Keratinocyte (primary cell): ENCODE measurements around the gene IMPDH1. TPM values are rescaled to one million over a fixed set of nuclear protein-coding genes. Genes with fewer than 3 reads are reported as not detected.

Source experiments
- DNase-seq: peaks from one replicate; pipeline ENCODE4 v3.0.0-alpha.2; 2011; ENCODE audit warnings: low read depth, missing footprints, low spot score
- FAIRE-seq: peaks from 2 replicates; lab custom pipeline; 2011; peaks lifted over from hg19 to GRCh38; lab: Jason Lieb, UNC
- H2AFZ ChIP-seq: 2 replicates; pipeline ENCODE4 v1.6.0; 2012; ENCODE audit warnings: low read length, control low read depth, inconsistent platforms; ENCODE audit not compliant: control insufficient read depth
- H3K27ac ChIP-seq: 2 replicates; pipeline ENCODE4 v1.5.1; 2011; ENCODE audit warnings: low read length; ENCODE audit not compliant: control insufficient read depth, insufficient read depth
- H3K27me3 ChIP-seq: 3 replicates; pipeline ENCODE4 v1.6.0; 2011; ENCODE audit warnings: low read length; ENCODE audit not compliant: control insufficient read depth, insufficient read depth; ENCODE audit errors: extremely low read depth
- H3K36me3 ChIP-seq, 2 experiments: 2 replicates in 1 of 2; 3 replicates in 1 of 2; pipeline ENCODE4 v1.5.1; 2011; ENCODE audit warnings: low read length in 2 of 2, mild to moderate bottlenecking in 1 of 2; ENCODE audit not compliant: control insufficient read depth in 2 of 2, insufficient read depth in 2 of 2; ENCODE audit errors: extremely low read depth in 1 of 2
- H3K4me1 ChIP-seq: 3 replicates; pipeline ENCODE4 v1.5.1; 2011; ENCODE audit warnings: low read length; ENCODE audit not compliant: control insufficient read depth, insufficient read depth; ENCODE audit errors: extremely low read depth
- H3K4me2 ChIP-seq: 3 replicates; pipeline ENCODE4 v1.6.0; 2011; ENCODE audit warnings: low read depth, low read length; ENCODE audit not compliant: control insufficient read depth, insufficient read depth; ENCODE audit errors: extremely low read depth
- H3K4me3 ChIP-seq, 3 experiments: fragments of 200-600 bp in 1 of 3; sonication (generic) in 1 of 3; 2 replicates in 2 of 3; 3 replicates in 1 of 3; pipeline ENCODE4 v1.5.1; 2011 to 2016; ENCODE audit warnings: low read length in 3 of 3, mild to moderate bottlenecking in 3 of 3, control low read depth in 2 of 3, inconsistent platforms in 1 of 3, low read depth in 1 of 3, mixed read lengths in 1 of 3, mixed run types in 1 of 3, moderate library complexity in 1 of 3; ENCODE audit not compliant: control insufficient read depth in 2 of 3, insufficient read depth in 2 of 3; ENCODE audit errors: extremely low read depth in 1 of 3
- H3K79me2 ChIP-seq: 2 replicates; pipeline ENCODE4 v1.6.0; 2012; ENCODE audit warnings: low read length; ENCODE audit not compliant: control insufficient read depth, insufficient read depth
- H3K9ac ChIP-seq: 3 replicates; pipeline ENCODE4 v1.6.0; 2011; ENCODE audit warnings: low read length; ENCODE audit not compliant: control insufficient read depth, insufficient read depth; ENCODE audit errors: extremely low read depth
- H3K9me1 ChIP-seq: 3 replicates; pipeline ENCODE4 v1.6.0; 2011; ENCODE audit warnings: low read length; ENCODE audit not compliant: control insufficient read depth, insufficient read depth; ENCODE audit errors: extremely low read depth
- H3K9me3 ChIP-seq: 2 replicates; pipeline ENCODE4 v1.5.1; 2012; ENCODE audit warnings: low read depth, low read length; ENCODE audit not compliant: control insufficient read depth
- H4K20me1 ChIP-seq: 3 replicates; pipeline ENCODE4 v1.6.0; 2011; ENCODE audit warnings: low read length; ENCODE audit not compliant: control insufficient read depth, insufficient read depth; ENCODE audit errors: extremely low read depth
- CTCF ChIP-seq, 3 experiments: IDR thresholded peaks in 1 of 3; conservative IDR thresholded peaks in 1 of 3; optimal IDR thresholded peaks in 1 of 3; 2 replicates in 2 of 3; 3 replicates in 1 of 3; pipeline versions ENCODE3 to v1.5.1; 2011; ENCODE audit warnings: low read length in 3 of 3, mild to moderate bottlenecking in 3 of 3, moderate library complexity in 2 of 3, control low read depth in 1 of 3, inconsistent platforms in 1 of 3; ENCODE audit not compliant: insufficient read depth in 2 of 3; ENCODE audit errors: extremely low read depth in 1 of 3
- EZH2 ChIP-seq: IDR thresholded peaks from one replicate; pipeline ENCODE4 v1.6.1; 2012; ENCODE audit warnings: inconsistent platforms, mild to moderate bottlenecking, low read length, moderate library complexity
- dilution Hi-C: fragments of 300-500 bp; cut with MboI; formaldehyde crosslinking; loops from one replicate; pipeline ENCODE4 v1.7.0; 2020; ENCODE audit warnings: low sequenced_read_pairs; ENCODE audit not compliant: extremely low pct_ligation_motif_present
- polyA plus RNA-seq, 5 experiments: library from polyadenylated mRNA; depleted of rRNA in 3 of 5; stranded (reverse) in 3 of 5; stranded (forward) in 1 of 5; unstranded in 1 of 5; fragments of >200 nt; gene quantifications; 1 replicate in 1 of 5; 2 replicates in 3 of 5; 3 replicates in 1 of 5; pipeline versions ENCODE4 v1.2.1 to v1.2.3, GENCODE V29; 2011 to 2012; ENCODE audit warnings: missing spikeins in 2 of 5, low read depth in 1 of 5, low replicate concordance in 1 of 5

The IMPDH1 gene
- polyA plus RNA-seq, 1 donor (not counting 4 experiments of a cell fraction or from before 2014, with no cell fraction given) = 56.2 TPM

DNA sequence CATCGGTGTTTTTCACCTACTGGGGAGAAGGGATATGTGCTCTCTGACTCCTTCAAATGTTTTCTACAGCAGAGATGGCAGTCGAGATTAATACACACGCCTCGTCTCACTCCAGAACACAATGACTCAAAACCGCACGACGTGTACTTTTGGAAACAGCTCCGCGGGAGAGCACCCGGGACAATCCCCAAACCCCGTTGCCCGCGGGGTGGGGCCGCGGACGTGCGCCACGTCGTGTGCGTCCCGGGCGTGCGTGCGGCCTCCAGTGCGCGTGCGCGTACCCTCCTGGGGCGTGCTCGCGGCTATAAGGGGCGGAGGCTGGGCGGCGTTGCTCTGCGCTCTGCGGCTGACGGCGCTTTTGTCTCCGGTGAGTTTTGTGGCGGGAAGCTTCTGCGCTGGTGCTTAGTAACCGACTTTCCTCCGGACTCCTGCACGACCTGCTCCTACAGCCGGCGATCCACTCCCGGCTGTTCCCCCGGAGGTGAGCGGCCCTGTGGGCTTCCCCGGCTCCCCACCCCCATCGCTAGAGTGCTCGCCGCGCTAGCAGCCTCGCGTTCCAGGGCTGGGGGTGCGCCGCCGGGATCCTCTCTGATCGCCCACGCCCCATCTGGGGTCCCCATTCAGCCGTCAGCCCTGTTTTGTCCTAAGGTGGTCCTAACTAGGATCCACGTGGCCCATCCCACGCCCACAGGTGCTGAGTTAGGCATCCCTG lies 45.9 kb upstream of the IMPDH1 start, which contains the start of gene HILPDA:
HILPDA (plus strand) TSS at position 336 of the 712 bp plus-strand sequence. CDS start 1,391 bp downstream, outside the sequence.
- Histone ChIP-seq H3K9me1 (no peaks in the 10 kb centered on the region), H3K79me2 (peaks cover 19% of the 10 kb centered on the region), H3K4me2 (peak within 1 kb of the TSS; percentile 98), H4K20me1 (no peaks in the 10 kb centered on the region), H3K4me1 (peaks cover 17% of the 10 kb centered on the region), H3K36me3 (no peaks in the 10 kb centered on the region), H3K9ac (peak within 1 kb of the TSS; percentile 90), H3K9me3 (no peaks in the 10 kb centered on the region), H3K27me3 (peaks cover 3% of the 10 kb centered on the region), H2AFZ (peak within 1 kb of the TSS; percentile 93), H3K27ac (peak within 1 kb of the TSS; percentile 76), H3K4me3 (peak within 1 kb of the TSS; percentile 82 to 96 (median 95))
- dilution Hi-C loops = no loop called here
- DNase-seq = peak; percentile 65
- TF ChIP-seq EZH2 = no peak
- no peak for TF ChIP-seq CTCF (optimal IDR thresholded peaks at IDR 0.05 in 1 of 3, IDR thresholded peaks at IDR 0.05 in 1 of 3, conservative IDR thresholded peaks at IDR 0.05 in 1 of 3; ENCODE audit: extremely low read depth in 1 of 3, insufficient read depth in 2 of 3, low read length in 3 of 3)
- FAIRE-seq = no peak

GRCh38 chr7:128454808-128455542 lies 45.2 kb upstream of the IMPDH1 start:
- no peak for DNase-seq
- dilution Hi-C loops = no loop called here
- H2AFZ ChIP-seq = peak overlapping the region; percentile 87
- H3K36me3 ChIP-seq = no peaks in the 10 kb centered on the region
- H3K27me3 ChIP-seq = peaks cover 3% of the 10 kb centered on the region
- H3K4me2 ChIP-seq = peak overlapping the region; percentile 98
- H3K79me2 ChIP-seq = peaks cover 19% of the 10 kb centered on the region
- no peaks in the 10 kb centered on the region for H3K9me3 ChIP-seq
- H3K9ac ChIP-seq = peak overlapping the region; percentile 90
- no peak for FAIRE-seq
- H4K20me1 ChIP-seq = no peaks in the 10 kb centered on the region
- H3K4me3 ChIP-seq = peak overlapping the region; percentile 82 to 96 (median 95)
- H3K9me1 ChIP-seq = no peaks in the 10 kb centered on the region
- TF ChIP-seq CTCF (optimal IDR thresholded peaks at IDR 0.05 in 1 of 3, IDR thresholded peaks at IDR 0.05 in 1 of 3, conservative IDR thresholded peaks at IDR 0.05 in 1 of 3; ENCODE audit: extremely low read depth in 1 of 3, insufficient read depth in 2 of 3, low read length in 3 of 3) (no peak), EZH2 (no peak)
- H3K4me1 ChIP-seq = peaks cover 17% of the 10 kb centered on the region
- peak overlapping the region; percentile 76 for H3K27ac ChIP-seq
